Activated T-cell treated with anti-CD3 and anti-CD28 coated beads, Interleukin-2, amount 50 U/mL, for 1 hour (primary cell): Measurements from ENCODE around the gene TSPEAR.
"Not testable (repeated sequence)": the region's sequence is repeated elsewhere in the genome, so short reads cannot be mapped to it uniquely, and the experiment has no call there.

ENCODE experiments used
- DNase-seq: peaks from one replicate; pipeline ENCODE4 v3.0.0-alpha.2; 2020

The TSPEAR gene

DNA sequence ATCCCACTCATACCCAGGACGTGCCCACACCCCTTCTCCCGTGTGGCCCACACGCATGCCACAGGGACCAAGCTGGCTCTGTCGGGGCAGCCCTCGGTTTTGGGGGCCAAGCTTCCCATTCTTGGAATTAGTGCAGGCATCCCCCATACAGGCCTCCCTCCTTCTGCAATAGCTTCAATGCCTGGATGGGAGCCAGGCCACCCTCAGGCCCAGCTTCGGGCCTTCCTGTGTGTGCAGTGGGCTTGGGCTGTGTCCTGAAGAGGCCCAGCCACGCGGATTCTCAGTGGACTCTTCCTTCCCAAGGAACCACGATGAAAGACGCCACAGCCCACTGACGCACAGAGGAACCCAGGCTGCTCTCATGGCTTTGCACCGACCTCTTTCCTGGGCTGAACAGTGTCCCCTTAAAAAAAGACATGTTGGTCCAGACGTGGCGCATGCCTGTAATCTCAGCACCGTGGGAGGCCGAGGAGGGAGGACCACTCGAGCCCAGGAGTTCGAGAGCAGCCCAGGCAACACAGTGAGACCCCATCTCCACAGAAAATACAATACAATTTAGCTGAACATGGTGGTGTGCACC, 61.8 kb downstream of the TSPEAR start:
- no peak for DNase-seq

GRCh38 chr21:44648557-44649311, 62.6 kb downstream of the TSPEAR start:
- DNase-seq: no peak

- no peak for DNase-seq
Observed at GRCh38 chr21:44647222-44647552, 64.2 kb downstream of the TSPEAR start.

DNA sequence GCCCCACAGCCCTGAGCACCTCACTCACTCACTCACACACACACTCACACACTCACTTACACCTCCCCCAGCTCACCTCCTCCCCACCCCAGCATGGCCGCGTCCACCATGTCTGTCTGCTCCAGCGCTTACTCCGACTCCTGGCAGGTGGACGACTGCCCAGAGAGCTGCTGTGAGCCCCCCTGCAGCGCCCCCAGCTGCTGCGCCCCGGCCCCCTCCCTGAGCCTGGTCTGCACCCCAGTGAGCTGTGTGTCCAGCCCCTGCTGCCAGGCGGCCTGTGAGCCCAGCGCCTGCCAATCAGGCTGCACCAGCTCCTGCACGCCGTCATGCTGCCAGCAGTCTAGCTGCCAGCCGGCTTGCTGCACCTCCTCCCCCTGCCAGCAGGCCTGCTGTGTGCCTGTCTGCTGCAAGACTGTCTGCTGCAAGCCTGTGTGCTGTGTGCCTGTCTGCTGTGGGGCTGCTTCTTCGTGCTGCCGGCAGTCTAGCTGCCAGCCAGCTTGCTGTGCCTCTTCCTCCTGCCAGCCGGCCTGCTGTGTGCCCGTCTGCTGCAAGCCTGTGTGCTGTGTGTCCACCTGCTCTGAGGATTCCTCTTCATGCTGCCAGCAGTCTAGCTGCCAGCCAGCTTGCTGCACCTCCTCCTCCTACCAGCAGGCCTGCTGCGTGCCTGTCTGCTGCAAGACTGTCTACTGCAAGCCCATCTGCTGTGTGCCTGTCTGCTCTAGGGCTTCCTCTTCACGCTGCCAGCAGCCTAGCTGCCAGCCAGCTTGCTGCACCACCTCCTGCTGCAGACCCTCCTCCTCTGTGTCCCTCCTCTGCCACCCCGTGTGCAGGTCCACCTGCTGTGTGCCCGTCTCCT, 64.8 kb downstream of the TSPEAR start, which contains the start of gene KRTAP10-11:
Gene KRTAP10-11, plus strand, starts transcription at position 49 of the 856 bp plus-strand sequence. Its CDS starts 45 bp downstream, at position 94.
- not testable (repeated sequence) for DNase-seq

DNA sequence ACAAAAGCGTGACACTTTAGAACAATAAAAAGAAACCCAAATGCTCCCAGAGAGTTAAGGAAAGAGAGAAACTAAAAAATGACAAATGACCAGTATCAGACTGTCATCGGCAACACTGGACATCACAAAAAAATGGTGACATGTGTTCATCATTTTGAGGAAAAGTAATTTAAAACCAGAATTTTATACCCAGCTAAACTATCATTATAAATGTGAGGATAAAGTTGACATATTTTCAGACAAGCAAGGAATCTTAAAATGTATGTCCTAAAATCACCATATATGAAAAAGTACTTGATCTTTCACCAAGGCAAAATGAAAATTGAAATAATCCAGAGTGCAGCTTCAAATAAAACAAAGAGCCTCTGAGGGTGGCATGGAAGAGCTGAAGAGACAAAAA, 66.5 kb downstream of the TSPEAR start:
- no peak for DNase-seq

- no peak for DNase-seq
Observed at GRCh38 chr21:44643741-44644310, 67.5 kb downstream of the TSPEAR start.

DNA sequence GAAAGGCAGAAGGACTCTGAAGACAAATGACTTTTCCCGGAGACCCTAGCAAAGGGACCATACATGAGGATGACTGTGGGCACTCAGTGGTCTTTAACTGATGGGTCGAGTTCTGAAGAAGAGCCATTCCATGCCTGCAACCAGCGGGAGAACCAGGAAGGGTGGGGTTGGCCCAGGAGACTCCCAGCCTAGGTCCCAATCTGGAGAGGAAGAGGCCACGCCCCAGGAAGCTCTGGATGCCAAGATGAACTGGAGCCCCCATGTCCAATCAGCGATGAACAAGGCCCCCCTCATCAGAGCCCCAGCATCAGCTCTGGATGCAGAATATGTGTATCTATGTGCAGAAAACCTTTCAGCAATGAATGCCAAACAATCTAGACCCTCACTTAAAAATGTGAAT, 70.6 kb downstream of the TSPEAR start:
- DNase-seq: no peak

DNA sequence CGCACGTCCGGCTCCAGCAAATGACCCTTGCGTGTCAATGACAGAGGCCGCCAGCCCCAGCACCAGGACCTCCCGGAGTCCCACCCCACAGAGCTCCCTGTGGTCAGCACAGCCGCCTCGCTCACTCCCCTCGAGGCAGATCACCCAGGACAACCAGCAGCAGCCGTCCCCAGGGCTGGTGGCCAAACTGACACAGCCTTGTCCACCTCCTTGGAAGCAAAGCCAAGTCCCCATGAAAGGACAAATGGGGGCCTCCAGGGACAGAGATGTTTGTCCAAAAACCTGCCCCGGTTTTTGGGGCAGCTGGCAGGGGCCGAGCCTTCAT, 72.1 kb downstream of the TSPEAR start:
- DNase-seq: no peak

GRCh38 chr21:44638506-44639330, 72.7 kb downstream of the TSPEAR start:
- DNase-seq: not testable (repeated sequence)

- DNase-seq: not testable (repeated sequence)
Observed at GRCh38 chr21:44637851-44638348, 73.5 kb downstream of the TSPEAR start.

- DNase-seq: no peak
Observed at GRCh38 chr21:44637018-44637850, 74.1 kb downstream of the TSPEAR start, which contains the start of gene KRTAP10-10. Gene KRTAP10-10, plus strand, starts transcription at chr21:44637356. Its CDS starts 62 bp downstream, at chr21:44637418.

GRCh38 chr21:44636209-44637017, 75.0 kb downstream of the TSPEAR start:
- no peak for DNase-seq

GRCh38 chr21:44632067-44632466, 79.3 kb downstream of the TSPEAR start:
- no peak for DNase-seq

- DNase-seq: no peak
Observed at GRCh38 chr21:44630440-44630839, 80.9 kb downstream of the TSPEAR start.

DNA sequence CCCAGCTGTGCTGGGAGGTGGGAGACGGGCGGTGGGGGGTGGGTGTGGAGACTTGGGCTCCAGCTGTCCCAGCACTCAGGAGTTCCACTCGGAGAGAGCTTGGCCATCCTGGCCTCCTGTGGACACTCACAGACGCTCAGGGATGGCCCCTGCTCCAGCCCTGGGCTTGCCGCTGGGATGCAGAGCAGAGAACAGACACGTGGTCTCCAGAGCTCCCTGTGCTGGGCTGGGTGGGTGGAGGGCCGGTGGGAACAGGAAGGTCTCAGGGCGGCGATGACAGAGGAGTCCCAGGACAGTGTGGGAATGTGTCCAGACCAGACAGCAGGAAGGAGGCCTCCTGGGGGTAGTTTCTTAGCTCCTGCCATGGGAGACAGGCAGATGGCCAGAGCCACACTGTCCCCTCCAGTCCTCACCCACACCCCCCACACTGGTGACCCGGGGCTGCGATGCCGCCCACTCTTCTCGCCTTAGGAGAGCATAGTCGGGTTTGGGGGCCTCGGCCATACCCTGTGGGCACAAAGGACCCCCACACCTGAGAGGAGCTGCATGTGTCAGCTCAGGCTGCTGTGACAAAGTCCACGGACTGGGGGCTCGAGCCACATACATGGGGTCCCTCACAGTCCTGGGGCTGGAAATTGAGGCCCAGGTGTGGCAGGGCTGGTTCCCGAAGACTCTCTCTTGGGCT, 82.5 kb downstream of the TSPEAR start:
- DNase-seq: no peak

- not testable (repeated sequence) for DNase-seq
Observed at GRCh38 chr21:44627831-44628233, 83.5 kb downstream of the TSPEAR start.

GRCh38 chr21:44627181-44627822, 84.1 kb downstream of the TSPEAR start:
- not testable (repeated sequence) for DNase-seq

GRCh38 chr21:44626673-44627143, 84.7 kb downstream of the TSPEAR start, which contains the start of gene KRTAP10-9:
Gene KRTAP10-9, plus strand, starts transcription at chr21:44627093. Its CDS starts 79 bp downstream, at chr21:44627172.
- no peak for DNase-seq

DNA sequence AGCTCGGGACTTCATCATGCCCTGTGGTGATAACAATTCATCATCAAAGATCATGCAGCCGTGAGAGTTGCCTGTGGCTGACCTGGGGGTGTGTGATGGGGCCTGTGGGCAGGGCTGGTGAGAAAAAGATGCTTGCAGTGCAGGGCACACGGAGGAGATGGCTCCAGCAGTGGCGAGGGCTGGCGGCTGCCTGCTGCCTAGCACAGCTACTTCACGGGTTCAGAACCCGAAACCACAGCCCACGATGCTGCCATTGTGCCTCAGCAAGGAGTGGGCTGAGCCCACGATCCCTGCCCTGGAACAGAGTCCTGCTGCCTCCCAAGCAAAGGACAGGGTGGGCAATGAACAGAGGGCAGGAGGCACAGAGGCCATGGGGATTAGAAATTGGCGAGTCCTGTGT, 85.1 kb downstream of the TSPEAR start:
- no peak for DNase-seq
